T-helper 1 cell (primary cell): Measurements from ENCODE around the gene OR2A7.
"Not testable (repeated sequence)": the region's sequence is repeated elsewhere in the genome, so short reads cannot be mapped to it uniquely, and the experiment has no call there.

ENCODE experiments used
- DNase-seq, 5 donors: peaks; one replicate each; pipeline ENCODE4 v3.0.0-alpha.2; 2012 to 2020

Gene OR2A7

DNA sequence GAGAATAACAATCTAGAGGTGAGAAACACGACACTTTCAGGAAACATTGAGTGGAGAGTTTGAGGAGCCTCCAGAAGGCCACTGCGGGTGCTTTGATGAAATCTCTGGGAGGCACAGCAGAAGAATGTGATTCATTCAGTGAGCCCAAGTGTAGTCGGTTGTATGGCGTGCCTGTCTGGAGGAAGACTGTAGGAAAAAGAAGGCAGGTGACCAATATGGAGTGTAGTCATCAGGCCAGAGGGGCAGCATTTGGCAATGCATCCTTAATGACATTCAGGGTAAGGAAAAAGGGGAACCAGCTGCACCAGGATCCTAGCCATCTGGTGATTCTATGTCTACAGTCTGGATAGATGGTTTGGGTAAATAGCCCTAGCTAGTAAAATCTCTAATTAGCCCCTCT is 12.3 kb downstream of the OR2A7 start:
- not testable (repeated sequence) for DNase-seq

DNA sequence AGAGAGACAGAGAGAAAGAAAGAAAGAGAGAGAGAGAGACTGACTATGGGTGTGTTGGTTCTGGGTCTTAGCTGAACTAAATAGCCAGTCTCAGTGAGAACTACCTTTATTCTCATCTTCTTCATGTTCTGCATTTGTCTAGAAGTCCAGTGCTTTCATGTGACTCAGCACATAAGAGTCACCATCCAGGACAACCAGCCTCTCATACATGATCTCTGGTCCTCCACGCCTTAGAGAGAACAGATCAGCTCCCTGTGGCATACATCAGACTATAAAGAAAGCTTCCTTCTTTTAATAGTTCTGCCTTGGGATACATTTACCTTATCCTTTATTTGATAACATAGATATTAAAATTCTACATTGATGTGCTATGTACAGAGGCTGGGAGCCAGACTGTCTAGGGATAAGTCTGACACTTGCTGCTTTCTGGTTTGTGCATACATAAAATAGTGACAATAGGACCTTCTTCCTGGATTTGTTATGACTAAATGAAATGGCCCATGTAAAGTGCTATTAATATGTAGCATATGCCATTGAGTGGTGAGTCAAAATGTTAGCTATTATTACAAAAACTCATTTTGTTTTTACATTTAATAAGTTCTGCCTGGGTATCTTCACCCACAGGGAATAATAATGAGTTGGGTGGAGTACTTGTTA is 16.8 kb downstream of the OR2A7 start:
- not testable (repeated sequence) for DNase-seq

DNA sequence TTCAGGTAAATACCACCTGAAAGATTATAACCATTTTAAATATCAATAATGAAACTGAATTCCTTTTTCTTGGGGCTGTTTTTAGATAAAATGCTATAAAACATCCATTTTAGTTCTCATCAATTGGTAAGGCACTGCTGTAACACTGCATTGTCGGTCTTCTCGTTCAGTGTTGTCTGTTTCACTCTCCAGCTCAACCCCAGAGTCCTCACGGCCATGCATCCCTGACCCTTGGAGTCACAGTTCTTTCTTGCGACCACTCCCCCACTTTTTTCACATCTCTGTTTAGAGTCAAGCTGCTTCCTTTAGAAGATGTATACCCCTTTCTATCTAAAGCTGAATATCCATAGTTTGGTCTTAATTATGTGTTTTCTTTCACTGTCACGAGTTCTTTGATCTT is 17.6 kb downstream of the OR2A7 start:
- not testable (repeated sequence) for DNase-seq

DNA sequence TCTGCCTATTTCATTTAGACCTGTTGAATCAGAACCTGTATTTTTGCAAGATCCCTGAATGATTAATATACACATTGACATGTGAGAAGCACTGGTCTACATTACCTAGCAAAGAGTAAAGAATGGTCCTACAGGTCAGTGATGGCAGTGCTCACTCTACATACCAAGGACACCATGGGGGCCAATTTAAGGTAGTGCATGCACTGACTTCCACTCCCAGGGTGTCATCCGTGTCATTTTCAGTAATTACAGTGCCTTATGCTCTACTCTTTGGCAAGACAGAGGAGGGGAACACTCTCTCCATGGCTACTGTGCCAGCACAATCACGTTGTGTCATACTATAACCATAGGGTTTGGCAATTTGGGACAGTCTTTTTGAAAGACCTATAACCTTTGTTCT is 19.2 kb downstream of the OR2A7 start:
- not testable (repeated sequence) for DNase-seq

DNA sequence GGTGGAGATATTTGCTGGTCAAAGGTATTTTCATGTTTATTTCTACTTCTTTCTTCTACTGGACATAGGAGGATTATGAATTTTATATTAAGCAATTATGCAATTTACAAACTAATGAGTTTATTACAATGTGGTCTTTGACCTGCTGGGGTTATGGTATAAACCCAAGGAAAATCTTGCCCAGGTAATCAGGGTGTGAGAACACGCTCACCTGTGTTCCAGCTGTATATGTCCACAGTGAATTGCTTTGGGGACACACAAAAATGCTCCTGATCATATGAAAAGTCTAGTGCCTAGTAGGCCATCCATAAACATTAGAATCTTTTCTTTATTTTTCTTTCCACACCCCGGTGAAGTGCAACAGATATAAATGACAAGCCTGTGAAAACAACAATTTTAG is 25.2 kb downstream of the OR2A7 start, which contains the start of gene OR2A42:
OR2A42 (minus strand) TSS at position 241 of the 400 bp plus-strand sequence. CDS start 6,762 bp downstream, outside the sequence.
- not testable (repeated sequence) for DNase-seq

DNA sequence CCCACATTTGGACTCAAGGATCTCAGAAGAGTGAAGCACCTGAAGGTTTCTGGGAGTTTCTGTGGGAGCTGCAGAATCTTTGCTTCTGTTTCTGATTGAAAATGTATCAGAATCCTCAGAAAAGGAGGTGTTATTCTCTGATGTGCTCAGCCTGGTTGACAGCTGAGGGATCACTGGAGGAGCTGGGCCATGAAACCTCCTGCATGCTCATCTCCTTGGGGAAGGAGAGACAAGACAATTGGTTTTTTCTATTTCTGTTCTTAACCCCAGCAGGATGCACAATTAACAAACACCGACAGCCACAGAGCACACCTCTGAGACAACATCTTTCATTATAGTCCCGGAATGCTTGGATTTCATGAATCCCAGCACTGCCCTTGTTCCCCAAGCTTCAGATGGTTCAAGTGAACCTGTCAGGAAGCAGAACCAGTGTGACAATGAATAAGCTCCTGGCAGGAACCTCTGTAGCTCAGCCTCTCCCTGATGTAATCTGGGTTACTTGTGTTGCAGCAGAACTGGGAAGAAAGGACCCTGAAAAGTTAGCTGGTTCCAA is 26.0 kb downstream of the OR2A7 start:
- not testable (repeated sequence) for DNase-seq

DNA sequence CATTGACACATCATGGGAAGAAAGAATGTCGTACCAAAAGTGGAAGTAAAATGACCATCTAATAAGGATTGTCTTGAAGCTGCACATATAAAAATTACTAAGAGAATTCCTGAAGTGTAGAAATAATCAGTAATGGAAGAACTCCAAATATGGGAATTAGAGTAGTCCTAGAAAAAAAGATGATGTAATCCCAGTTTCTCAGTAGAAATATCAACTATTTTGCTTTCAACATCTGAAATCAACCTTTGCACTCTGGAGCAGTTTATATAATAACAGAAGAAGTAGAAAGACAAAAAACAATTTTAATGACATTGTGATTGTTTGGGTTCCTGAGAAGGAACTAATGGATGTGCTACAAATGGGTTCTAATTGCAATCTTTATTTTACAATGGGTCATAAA is 31.6 kb downstream of the OR2A7 start:
- DNase-seq: not testable (repeated sequence)

DNA sequence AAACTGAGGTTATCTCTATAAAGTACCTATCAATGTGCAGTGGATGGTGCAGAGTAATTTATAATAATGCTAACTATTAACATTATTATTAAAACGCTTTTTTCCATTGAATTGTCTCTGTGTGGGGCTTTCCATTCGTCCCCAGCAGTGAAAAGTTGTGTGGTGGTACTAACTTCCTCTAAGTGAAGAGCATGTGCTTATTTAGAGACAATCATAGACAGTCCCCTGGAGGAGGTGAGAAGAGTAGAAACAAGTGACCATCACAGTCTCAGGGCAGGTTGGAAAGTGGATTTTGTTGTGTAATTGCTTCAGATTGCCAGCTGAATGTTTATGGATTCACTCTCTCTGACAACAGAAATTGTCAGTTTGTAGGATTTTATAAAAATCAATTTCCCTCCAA is 33.6 kb downstream of the OR2A7 start:
- not testable (repeated sequence) for DNase-seq

DNA sequence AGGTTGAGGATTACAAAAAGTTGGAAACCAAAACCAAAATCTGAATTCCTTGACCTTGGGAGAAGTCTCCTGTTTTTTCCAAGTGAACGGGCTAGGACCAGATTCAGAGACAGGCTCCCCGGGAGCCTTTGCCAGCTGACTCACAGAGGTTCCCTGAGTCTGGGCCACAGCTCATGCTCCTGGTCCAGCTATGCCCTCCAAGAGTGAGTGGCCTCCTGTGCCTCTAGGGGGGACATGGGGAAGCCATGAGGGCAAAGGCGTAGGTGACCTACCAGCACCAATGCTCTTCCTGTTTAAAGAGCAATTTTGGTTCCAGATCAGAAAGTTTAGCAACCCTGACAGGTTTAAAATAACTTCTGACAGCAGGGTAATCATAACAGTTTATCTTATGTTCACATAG is 35.8 kb downstream of the OR2A7 start:
- DNase-seq: not testable (repeated sequence)

DNA sequence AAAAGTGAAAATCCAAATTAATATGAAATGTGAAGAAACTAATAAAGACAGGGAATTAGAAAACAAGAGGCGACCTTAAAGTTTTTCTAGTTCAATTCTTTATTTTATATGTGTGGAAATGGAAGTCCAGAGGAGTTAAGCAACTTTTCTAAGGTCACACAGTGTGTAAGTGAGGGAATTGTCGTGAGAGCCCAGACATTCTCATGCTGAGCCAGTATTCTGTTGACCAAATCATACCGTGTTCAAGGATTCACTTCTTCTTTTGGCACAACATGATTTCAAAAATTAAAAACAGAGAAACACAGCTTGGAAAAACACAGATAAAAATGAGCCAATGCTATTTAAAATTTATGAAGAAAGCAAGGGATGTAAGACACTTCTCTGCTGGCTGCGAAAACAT is 37.7 kb downstream of the OR2A7 start:
- DNase-seq: not testable (repeated sequence)

DNA sequence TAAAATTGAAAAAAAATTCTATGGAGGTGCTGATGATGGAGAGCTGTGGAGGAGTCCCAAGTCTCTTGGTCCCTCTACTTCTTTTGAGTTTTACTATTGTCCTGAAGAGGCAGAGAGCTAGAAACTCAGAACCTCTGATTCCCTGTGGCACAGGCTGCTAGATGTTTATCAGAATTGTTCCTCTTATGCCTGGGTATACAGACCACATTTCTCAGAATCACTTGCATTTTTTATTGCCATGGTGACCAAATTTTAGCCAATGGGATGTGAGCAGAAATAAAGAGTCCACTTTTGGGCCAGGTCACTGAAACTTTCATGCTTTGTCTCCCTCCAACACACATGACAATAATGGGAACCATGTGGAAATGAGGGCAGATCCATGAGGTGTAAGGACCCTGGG is 40.9 kb downstream of the OR2A7 start:
- not testable (repeated sequence) for DNase-seq

DNA sequence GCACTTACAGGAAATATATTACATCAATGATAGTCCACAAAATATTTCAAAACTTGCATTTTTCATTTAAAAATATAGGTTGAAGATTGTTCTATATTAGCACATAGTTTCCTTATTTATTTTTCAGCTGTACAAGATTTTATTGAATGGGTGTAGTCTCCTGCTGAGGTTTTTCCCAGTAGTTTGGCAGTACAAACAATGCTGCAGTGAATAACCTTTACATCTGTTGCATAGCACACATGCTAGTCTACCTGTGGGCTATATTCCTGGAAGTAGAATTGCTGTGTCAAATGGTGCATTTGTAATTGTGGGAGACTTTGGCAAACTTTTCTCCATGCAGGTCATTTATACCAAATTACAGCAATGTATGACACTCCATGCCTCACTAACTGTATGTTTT is 44.1 kb downstream of the OR2A7 start:
- DNase-seq: not testable (repeated sequence)

DNA sequence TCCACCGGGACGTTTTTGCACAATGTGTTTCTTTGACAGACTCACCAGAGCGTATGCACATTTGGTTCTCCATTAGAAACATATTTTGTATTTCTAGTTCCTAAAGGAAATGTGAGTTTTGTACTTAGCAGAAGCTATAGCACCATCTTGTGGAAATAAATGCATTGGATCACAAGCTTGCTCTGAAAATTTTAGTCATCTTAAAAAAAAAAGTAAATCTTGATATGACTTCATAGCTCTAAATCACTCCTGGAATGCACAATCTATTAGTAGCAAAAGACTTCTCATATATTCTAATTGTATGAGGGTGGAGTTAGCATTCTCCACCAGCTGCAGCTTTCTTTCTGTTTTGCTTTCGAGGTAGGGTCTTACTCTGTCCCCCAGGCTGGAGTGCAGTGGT is 45.4 kb downstream of the OR2A7 start:
- not testable (repeated sequence) for DNase-seq

DNA sequence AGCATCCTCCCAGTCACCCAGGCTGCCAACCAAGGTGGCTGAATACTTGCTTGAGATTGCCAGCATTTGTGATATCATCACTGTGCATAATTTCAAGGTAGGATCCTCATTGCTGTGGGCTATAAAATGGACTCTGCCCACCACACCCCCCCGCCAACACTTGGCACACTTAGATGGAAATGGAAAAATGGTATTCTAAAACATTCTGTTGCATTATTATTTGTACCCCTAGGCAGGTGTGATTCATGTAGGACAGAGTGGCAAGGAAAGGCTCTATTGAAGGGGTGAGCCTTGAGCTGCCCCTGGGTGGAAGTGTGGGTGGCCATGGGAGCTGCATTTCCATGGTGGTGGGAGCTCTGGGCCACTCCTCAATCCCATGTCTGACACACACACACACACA is 46.0 kb downstream of the OR2A7 start:
- not testable (repeated sequence) for DNase-seq

DNA sequence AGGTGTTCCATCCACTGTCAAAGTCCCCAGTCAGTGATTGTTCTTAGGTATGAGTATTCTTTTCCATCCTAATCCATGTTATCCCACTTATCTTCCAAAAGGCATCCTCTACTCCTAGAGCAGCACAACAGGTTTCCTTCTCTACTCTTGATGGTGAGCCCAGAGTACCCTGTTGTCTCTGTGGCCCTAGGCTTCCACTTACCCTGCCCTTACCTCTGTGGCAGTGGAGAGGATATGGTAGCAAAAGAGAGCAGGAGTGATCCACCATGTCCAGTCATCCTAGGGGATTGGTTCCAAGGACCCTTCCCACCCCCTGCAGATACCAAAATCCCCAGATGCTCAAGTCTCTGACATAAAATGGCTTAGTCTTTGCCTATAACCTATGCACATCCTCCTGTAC is 47.4 kb downstream of the OR2A7 start:
- not testable (repeated sequence) for DNase-seq
